B cell (primary cell): ENCODE measurements around the gene LYRM2. TPM values are rescaled to one million over a fixed set of nuclear protein-coding genes. Genes with fewer than 3 reads are reported as not detected.

Experiments
- ATAC-seq: fragments of 200-7000 bp; cut with Tn5 transposase; one replicate; pipeline ENCODE4 v1.10.0; 2021; ENCODE audit warnings: low read depth, mild to moderate bottlenecking, moderate number of reproducible peaks, moderate library complexity
- CTCF ChIA-PET: fragments of 350-600 bp; sonication (Branson Sonifier 250); formaldehyde crosslinking; loops from one replicate; lab custom pipeline; 2021; ENCODE audit warnings: antibody characterized with exemption, inconsistent platforms; lab: Charles Lee
- POLR2A ChIA-PET: fragments of 350-600 bp; sonication (Branson Sonifier 250); formaldehyde crosslinking; loops from one replicate; lab custom pipeline; 2021; ENCODE audit warnings: antibody characterized with exemption; lab: Charles Lee
- DNase-seq: peaks from one replicate; pipeline ENCODE4 v3.0.0; 2013
- H2AFZ ChIP-seq: 2 replicates; pipeline ENCODE4 v1.6.1; 2012; ENCODE audit warnings: mild to moderate bottlenecking, low read depth, low read length; ENCODE audit not compliant: insufficient read depth, poor library complexity, severe bottlenecking
- H3K27ac ChIP-seq, 2 donors: 1 replicate in 1 of 2; 2 replicates in 1 of 2; pipeline ENCODE4 v1.5.1; 2012 to 2013; ENCODE audit warnings: low read length in 2 of 2, mild to moderate bottlenecking in 2 of 2, moderate library complexity in 1 of 2
- H3K27me3 ChIP-seq, 4 experiments: fragments of 200-600 bp in 1 of 4; sonication (generic) in 1 of 4; replicated peaks in 1 of 4; 1 replicate in 2 of 4; 2 replicates in 2 of 4; pipeline versions ENCODE4 v1.6.1 to v1.7.0; 2013 to 2016; ENCODE audit warnings: low read length in 3 of 4, mild to moderate bottlenecking in 2 of 4, mixed read lengths in 1 of 4, moderate library complexity in 1 of 4; ENCODE audit not compliant: insufficient read depth in 4 of 4, control insufficient read depth in 3 of 4; ENCODE audit errors: control extremely low read depth in 1 of 4
- H3K36me3 ChIP-seq, 2 experiments: replicated peaks in 1 of 2; 1 replicate in 1 of 2; 2 replicates in 1 of 2; pipeline versions ENCODE4 v1.6.1 to v1.7.1; 2013; ENCODE audit warnings: low read length in 1 of 2; ENCODE audit not compliant: insufficient read depth in 2 of 2, control insufficient read depth in 1 of 2; ENCODE audit errors: control extremely low read depth in 1 of 2, extremely low read depth in 1 of 2
- H3K4me1 ChIP-seq, 2 donors: fragments of 200-600 bp in 1 of 2; sonication (generic) in 1 of 2; 1 replicate in 1 of 2; 2 replicates in 1 of 2; pipeline versions ENCODE4 v1.5.1 to v1.6.1; 2013 to 2017; ENCODE audit warnings: low read length in 2 of 2; ENCODE audit not compliant: control insufficient read depth in 2 of 2, insufficient read depth in 2 of 2
- H3K4me2 ChIP-seq: replicated peaks from 2 replicates; pipeline ENCODE3; 2012; ENCODE audit warnings: mild to moderate bottlenecking, low read depth, low read length; ENCODE audit not compliant: poor library complexity, severe bottlenecking
- H3K4me3 ChIP-seq, 5 experiments: fragments of 200-600 bp in 1 of 5; sonication (generic) in 1 of 5; 1 replicate in 3 of 5; 2 replicates in 2 of 5; pipeline versions ENCODE4 v1.5.1 to v1.7.0; 2011 to 2016; ENCODE audit warnings: low read length in 4 of 5, mild to moderate bottlenecking in 4 of 5, low read depth in 2 of 5, control low read depth in 1 of 5, moderate library complexity in 1 of 5; ENCODE audit not compliant: insufficient read depth in 1 of 5; ENCODE audit errors: control extremely low read depth in 1 of 5, extremely low read depth in 1 of 5
- H3K79me2 ChIP-seq: fragments of 200-600 bp; sonication (generic); one replicate; pipeline ENCODE4 v1.6.0; 2016; ENCODE audit warnings: low read length; ENCODE audit not compliant: control insufficient read depth, insufficient read depth
- H3K9ac ChIP-seq: fragments of 200-600 bp; sonication (generic); 2 replicates; pipeline ENCODE4 v1.6.1; 2017; ENCODE audit warnings: mild to moderate bottlenecking, low read length, moderate library complexity
- H3K9me3 ChIP-seq, 3 donors: one replicate each; pipeline versions ENCODE4 v1.6.1 to v1.7.1; 2013; ENCODE audit warnings: low read length in 2 of 3; ENCODE audit not compliant: control insufficient read depth in 2 of 3, insufficient read depth in 1 of 3; ENCODE audit errors: control extremely low read depth in 1 of 3
- H4K20me1 ChIP-seq: 2 replicates; pipeline ENCODE4 v1.6.0; 2012; ENCODE audit warnings: mild to moderate bottlenecking, low read length; ENCODE audit not compliant: insufficient read depth, control insufficient read depth, poor library complexity, severe bottlenecking
- H3K27ac Mint-ChIP-seq: one replicate; pipeline ENCODE4 v1.8.0; 2021; ENCODE audit warnings: mixed read lengths
- H3K27me3 Mint-ChIP-seq: one replicate; pipeline ENCODE4 v1.8.0; 2021; ENCODE audit warnings: mixed read lengths
- H3K4me1 Mint-ChIP-seq: one replicate; pipeline ENCODE4 v1.8.0; 2021; ENCODE audit warnings: mixed read lengths
- H3K4me3 Mint-ChIP-seq: one replicate; pipeline ENCODE4 v1.8.0; 2021; ENCODE audit warnings: mixed read lengths
- H3K9me3 Mint-ChIP-seq: one replicate; pipeline ENCODE4 v1.8.0; 2022; ENCODE audit warnings: mixed read lengths; ENCODE audit not compliant: insufficient read depth
- CTCF ChIP-seq: fragments of 200-600 bp; IDR thresholded peaks from one replicate; pipeline ENCODE4 v1.8.0; 2022; ENCODE audit warnings: antibody characterized with exemption, mild to moderate bottlenecking
- EZH2 ChIP-seq: IDR thresholded peaks from 2 replicates; pipeline ENCODE4 v1.6.1; 2012; ENCODE audit warnings: borderline replicate concordance, low read depth, mild to moderate bottlenecking, moderate library complexity, low read length; ENCODE audit not compliant: insufficient read depth, poor library complexity, severe bottlenecking
- WGBS: methylation state at CpG from one replicate; pipeline ENCODE4 v1.1.5; 2013; ENCODE audit warnings: missing lambda C conversion rate; ENCODE audit not compliant: insufficient coverage; 5-methylcytosine and 5-hydroxymethylcytosine counted together
- intact Hi-C: fragments of 100-400 bp; cut with micrococcal nuclease; formaldehyde crosslinking; loops from one replicate; pipeline ENCODE4 v1.10.0; 2022
- polyA plus RNA-seq: library from polyadenylated mRNA; depleted of rRNA; stranded (reverse); fragments of >200 nt; gene quantifications from 2 replicates; pipeline ENCODE4 v1.2.3, GENCODE V29; 2012
- total RNA-seq, 2 donors: library from RNA; stranded (reverse); fragments of 120-200 nt in 1 of 2; gene quantifications; 1 replicate in 1 of 2; 2 replicates in 1 of 2; pipeline versions ENCODE4 v1.2.3 to v1.2.4, GENCODE V29; 2013 to 2022

The LYRM2 gene
- total and polyA plus RNA-seq, 2 donors (not counting 1 experiment from before 2014, with no cell fraction given) = 17.6 to 33.7 TPM

GRCh38 chr6:89547281-89547680, 91.3 kb downstream of the LYRM2 start:
- 74% methylated on average over 2 of the region's 5 CpGs for WGBS
- Mint-ChIP-seq H3K9me3 (no peaks in the 10 kb centered on the region), H3K4me3 (no peak overlapping the region), H3K4me1 (no peaks in the 10 kb centered on the region), H3K27me3 (peaks cover 8% of the 10 kb centered on the region), H3K27ac (no peak overlapping the region)
- Histone ChIP-seq H3K36me3 (no peaks in the 10 kb centered on the region), H2AFZ (no peak overlapping the region), H3K79me2 (no peaks in the 10 kb centered on the region), H4K20me1 (no peaks in the 10 kb centered on the region), H3K27me3 (no peaks in the 10 kb centered on the region), H3K27ac (no peak overlapping the region), H3K9ac (no peak overlapping the region), H3K4me1 (no peaks in the 10 kb centered on the region), H3K4me2 (no peak overlapping the region), H3K9me3 (no peaks in the 10 kb centered on the region), H3K4me3 (no peak overlapping the region)
- ChIA-PET CTCF (no interaction called here), POLR2A (no interaction called here)
- TF ChIP-seq EZH2 (no peak), CTCF (no peak)
- DNase-seq = no peak
- intact Hi-C loops = no loop called here
- no peak for ATAC-seq

GRCh38 chr6:89542866-89543265, 95.7 kb downstream of the LYRM2 start:
- intact Hi-C loops = no loop called here
- Histone ChIP-seq H4K20me1 (no peaks in the 10 kb centered on the region), H3K4me1 (no peaks in the 10 kb centered on the region), H3K79me2 (no peaks in the 10 kb centered on the region), H2AFZ (no peak overlapping the region), H3K9me3 (no peaks in the 10 kb centered on the region), H3K4me2 (no peak overlapping the region), H3K27me3 (no peaks in the 10 kb centered on the region), H3K4me3 (no peak overlapping the region), H3K9ac (no peak overlapping the region), H3K36me3 (no peaks in the 10 kb centered on the region), H3K27ac (no peak overlapping the region)
- WGBS = no CpG with 5 or more reads among the region's 3 CpGs
- H3K27me3 Mint-ChIP-seq = peaks cover 12% of the 10 kb centered on the region
- DNase-seq (no peak), ATAC-seq (no peak)
- no peak overlapping the region for H3K27ac Mint-ChIP-seq
- no peaks in the 10 kb centered on the region for H3K9me3 Mint-ChIP-seq
- POLR2A ChIA-PET = no interaction called here
- CTCF ChIA-PET = interaction anchor here (0.7 kb wide), 1 partner anchor 10 kb away, joined by 3 read pairs; no protein-coding TSS in a partner anchor
- no peak for TF ChIP-seq CTCF
- TF ChIP-seq EZH2 = no peak
- H3K4me1 Mint-ChIP-seq = no peaks in the 10 kb centered on the region
- no peak overlapping the region for H3K4me3 Mint-ChIP-seq
